ENCODE results near the gene TMEM31.
"Not testable (repeated sequence)": the region's sequence is repeated elsewhere in the genome, so short reads cannot be mapped to it uniquely, and the experiment has no call there.

TMEM31 gene

DNA sequence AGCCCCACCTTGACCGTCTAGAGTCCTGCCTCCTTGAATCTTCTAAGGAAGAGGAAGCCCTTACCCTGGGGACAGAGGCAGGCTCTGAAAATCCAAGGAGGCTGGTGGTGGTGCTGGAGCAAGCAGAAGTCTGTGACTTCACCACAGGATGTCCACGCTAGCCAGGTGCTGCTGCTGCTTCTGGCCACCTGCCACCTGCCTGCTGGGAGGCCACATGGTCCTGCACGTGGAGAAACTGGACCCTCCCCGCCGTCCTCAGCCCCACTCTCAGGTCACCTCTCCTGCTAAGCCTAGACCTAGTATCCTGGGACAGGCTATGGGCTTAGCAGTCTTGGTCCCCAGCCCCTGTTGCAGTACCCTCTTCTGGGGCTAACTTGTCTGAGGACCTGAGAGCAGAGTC is 15.8 kb downstream of the TMEM31 start:
- no peak for DNase-seq (ENCODE audit: low spot score)

DNA sequence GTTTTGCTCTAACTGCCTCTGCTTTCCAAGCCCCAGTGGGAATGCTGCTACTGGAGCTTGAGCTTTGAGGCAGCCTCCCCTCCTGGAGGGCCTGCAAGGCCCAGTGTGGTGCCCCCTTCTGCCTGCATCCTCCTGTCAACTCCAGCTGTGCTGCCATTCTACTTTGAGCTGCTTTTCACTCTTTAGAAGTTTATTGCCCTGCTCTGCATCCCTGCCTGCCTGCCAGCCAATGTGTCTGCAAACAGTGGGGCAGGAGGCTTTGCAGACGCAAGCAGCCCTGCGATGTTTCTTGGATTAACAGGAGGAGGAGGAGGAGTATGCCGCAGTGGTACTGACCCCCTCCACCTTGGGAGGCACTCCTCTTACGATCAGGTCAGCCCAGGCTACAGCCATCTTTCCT is 16.4 kb downstream of the TMEM31 start:
- no peak for DNase-seq (ENCODE audit: low spot score)

- DNase-seq (ENCODE audit: low spot score): no peak
Observed at GRCh38 chrX:103729015-103729414, 18.3 kb downstream of the TMEM31 start.

DNA sequence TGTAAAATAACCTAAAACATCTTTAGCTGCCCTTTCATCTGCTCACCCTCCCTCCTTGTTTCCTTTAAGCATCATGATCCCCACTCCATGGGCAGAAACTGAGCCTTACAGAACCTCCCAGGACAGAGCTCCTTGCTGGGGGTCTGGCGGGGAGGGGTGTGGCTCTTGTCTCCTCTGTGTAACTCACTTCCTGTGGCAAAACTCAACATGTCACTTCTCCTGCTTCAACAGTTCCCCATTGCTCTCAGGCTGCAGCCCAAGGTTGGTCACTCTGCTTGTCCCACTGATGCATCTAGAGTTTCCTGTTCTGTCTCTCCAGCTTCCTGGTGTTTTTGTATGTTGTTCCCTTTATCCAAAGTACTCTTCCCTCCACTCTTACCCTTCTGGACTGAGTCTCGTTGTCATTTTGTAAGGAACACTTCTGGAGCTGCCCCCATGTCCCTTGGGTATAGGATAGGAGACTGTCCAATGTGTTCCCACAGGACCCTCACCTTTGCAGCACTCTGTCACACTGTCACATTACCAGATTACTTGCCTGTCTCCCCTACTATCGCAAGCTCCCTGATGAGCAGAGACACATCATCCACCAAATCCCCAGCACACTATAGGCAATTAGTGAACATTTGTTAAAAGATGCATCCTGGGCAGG is 19.6 kb downstream of the TMEM31 start:
- no peak for DNase-seq (ENCODE audit: low spot score)

DNA sequence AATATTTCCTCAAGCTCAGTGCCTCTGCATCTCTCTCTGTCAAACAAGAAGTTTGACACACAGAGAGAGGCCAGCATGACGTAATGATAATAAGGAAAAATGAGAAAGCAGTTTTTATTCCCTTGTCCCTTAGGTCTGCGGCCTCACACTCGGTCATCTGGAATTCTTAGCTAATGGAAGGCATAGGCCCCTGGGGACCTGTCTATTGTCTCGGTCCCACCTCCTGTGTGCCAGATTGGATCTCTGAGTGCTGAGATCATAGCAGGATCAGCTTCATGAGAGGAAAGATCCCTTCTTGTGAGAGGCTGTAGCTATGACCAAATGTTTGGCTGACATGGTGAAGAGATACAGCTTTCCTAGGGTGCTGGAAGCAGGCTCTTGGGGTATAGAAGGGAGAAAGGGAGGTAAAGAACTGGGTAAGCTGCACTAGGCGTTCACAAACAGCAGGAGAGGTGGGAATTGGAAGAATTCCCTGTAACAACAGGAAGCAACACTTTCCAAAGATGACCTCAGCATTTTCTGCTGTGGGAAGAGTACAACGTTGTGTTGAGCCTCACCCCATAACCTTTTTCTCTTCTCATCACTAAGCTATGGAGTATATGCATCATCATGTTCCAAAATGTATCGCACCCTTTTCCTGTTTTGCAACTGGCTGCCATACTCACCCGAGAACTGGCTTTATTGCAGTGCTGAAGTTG is 20.2 kb downstream of the TMEM31 start:
- DNase-seq (ENCODE audit: low spot score): no peak

- no peak for DNase-seq (ENCODE audit: low spot score)
Observed at GRCh38 chrX:103733017-103733416, 22.3 kb downstream of the TMEM31 start.

GRCh38 chrX:103734125-103734760 is 23.5 kb downstream of the TMEM31 start:
- DNase-seq (ENCODE audit: low spot score): no peak

DNA sequence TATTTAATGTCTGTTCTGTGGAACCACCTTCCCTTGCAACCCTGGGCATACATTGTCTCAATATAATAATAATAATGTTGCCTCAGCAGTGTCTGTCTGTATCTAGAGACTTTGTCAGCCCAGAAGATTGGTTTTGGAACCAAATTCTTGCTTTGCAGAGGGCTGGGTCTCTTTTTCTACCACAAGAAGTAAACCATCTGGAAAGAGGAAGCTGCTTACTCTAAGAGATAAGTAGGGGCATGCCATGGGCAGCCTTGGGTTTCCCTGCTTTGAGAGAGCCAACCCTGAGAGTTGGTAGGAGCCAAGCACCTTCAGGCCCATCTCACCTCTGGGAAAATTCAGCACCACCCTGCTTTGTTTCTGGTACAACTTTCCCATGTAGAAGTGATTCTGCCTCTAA is 27.0 kb downstream of the TMEM31 start:
- no peak for DNase-seq (ENCODE audit: low spot score)

DNA sequence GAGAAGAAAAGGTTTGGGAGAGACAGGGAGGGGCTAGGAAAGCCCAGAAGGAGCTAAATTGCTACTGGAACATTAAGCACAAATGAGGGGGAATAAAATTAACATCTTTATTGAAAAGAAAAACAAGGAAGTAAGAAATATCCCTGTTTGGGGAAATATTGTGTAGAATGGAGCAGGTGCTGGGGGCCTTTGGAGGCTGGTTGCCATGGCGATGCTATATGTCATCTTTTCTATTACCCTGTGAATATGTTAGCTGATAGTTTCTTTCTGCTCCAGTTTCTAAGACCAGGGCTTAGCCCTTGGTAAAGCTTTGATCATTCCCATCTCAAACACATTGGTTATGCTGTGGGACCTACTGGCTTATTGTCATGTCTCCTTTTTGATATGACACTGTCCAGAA is 28.7 kb downstream of the TMEM31 start:
- DNase-seq (ENCODE audit: low spot score): no peak

DNA sequence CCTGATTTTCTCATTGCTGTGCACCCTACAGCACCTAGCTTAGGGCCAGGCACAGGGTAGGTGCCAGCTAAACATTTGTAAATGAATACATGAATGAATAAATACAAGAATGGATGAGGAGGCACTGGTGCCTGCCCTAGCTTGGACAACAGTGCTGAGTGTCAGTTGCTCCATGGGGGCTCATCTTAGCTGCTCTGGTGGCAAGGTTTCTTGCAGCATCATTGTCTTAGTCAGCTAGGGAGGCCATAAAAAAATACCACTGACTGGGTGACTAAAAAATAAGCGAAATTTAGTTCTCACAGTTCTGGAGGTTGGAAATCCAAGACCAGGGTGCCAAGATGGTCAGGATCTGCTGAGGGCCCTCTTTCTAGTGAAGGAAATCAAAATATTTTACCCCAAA is 31.2 kb downstream of the TMEM31 start:
- no peak for DNase-seq (ENCODE audit: low spot score)

DNA sequence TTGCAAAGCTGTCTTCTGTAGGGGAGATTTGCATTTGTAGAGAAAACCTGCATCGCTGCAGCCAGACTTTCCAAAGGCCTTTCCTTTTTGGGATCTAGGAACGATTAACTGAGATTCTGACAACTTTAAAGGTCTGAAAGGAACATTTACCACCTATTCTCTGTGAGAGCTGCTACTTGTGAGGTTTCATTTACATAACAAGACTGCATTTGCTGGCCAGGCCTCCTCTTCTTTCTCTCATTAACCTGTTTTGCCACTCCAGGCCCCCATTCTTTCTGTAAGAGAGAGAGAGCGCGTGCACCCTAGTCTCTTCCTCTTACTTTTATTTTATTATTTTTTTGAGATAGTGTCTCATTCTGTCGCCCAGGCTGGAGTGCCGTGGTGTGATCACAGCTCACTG is 31.6 kb downstream of the TMEM31 start:
- no peak for DNase-seq (ENCODE audit: low spot score)

- no peak for DNase-seq (ENCODE audit: low spot score)
Observed at GRCh38 chrX:103747163-103747562, 36.5 kb downstream of the TMEM31 start.

DNA sequence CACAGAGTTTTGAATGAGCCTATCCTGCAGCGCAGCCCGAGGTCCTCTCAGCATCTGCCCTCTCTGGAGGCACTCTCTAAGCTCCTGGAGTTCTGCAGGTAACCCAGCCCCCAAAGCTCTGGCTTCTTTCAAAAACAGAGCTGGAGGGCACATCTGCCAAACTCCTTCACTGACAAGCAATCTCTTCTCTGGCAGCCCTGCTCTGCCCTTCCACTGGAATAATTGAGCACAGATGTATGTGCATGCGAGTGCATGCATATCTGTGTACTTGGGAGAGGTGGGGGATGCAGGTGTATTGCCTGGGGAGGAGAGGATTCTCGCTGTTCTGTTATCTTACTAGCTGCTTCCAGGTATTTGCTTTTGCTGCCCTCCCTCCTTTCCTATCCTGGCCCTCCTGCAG is 43.7 kb downstream of the TMEM31 start:
- DNase-seq (ENCODE audit: low spot score): no peak

- DNase-seq (ENCODE audit: low spot score): no peak
Observed at GRCh38 chrX:103756736-103757135, 46.0 kb downstream of the TMEM31 start.

DNA sequence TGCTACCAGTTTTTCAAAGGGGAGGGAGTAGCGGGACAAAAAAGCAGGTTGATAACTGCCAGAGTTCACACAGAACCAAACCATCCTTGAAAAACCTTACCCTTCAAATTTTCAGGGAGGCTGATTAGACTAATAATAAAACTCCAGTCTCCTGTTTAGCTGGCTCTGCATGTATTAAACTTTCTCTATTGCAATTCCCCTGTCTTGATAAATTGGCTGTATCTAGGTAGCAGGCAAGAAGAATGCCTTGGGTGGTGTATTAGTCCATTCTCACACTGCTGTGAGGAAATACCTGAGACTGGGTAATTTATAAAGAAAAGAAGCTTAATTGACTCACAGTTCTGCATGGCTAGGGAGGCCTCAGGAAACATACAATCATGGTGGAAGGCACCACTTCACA is 47.8 kb downstream of the TMEM31 start:
- DNase-seq (ENCODE audit: low spot score): no peak

DNA sequence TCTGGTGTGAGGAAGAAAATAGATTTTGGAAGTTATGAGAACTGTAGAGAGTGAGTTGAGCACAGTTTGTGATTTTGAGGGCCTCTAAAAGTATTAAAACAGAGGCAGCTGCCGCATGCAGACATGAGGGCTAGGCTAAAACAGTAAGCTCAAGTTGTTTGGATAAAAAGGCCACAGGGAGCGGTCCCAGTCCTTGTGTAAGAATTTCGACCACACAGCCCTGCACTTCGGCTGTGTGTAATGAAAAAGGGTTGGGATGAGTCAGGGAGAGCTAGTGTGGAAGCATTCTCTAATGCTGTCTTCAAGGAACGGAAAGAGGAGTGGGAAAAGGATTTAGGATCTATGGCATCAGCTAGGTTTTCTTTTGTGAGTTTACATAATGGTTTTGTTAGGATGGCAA is 52.8 kb downstream of the TMEM31 start:
- not testable (repeated sequence) for DNase-seq (ENCODE audit: low spot score)
